ENCODE results near the gene EIF4EBP3. TPM values are rescaled to one million over a fixed set of nuclear protein-coding genes. Genes with fewer than 3 reads are reported as not detected.

Gene EIF4EBP3
- 9.2 and 15.0 TPM in 2 replicates for total RNA-seq

GRCh38 chr5:140547508-140548299 is at the start of gene EIF4EBP3:
Gene EIF4EBP3, plus strand, starts transcription at chr5:140547662. Its CDS starts 76 bp downstream, at chr5:140547738.
- Mint-ChIP-seq H3K27ac (peak within 1 kb of the TSS; percentile 84), H3K9me3 (no peaks in the 10 kb centered on the region), H3K4me3 (ENCODE audit: low read depth) (peak within 1 kb of the TSS; percentile 76), H3K4me1 (ENCODE audit: low read depth) (peaks cover 16% of the 10 kb centered on the region), H3K27me3 (ENCODE audit: low read depth) (no peaks in the 10 kb centered on the region), H3K36me3 (ENCODE audit: low read depth) (peaks cover 57% of the 10 kb centered on the region)
- intact Hi-C loops (cut with micrococcal nuclease): loop anchor here (1.0 kb wide), 2 partner anchors 10 to 92 kb away; partner anchors contain the start of genes SRA1 and TMCO6
- peak; percentile 82 for DNase-seq (ENCODE audit: low spot score)

- H3K4me3 Mint-ChIP-seq (ENCODE audit: low read depth): no peak overlapping the region
- intact Hi-C loops (cut with micrococcal nuclease): no loop called here
These were observed 49.6 kb upstream of the EIF4EBP3 start for GRCh38 chr5:140497897-140498296.

GRCh38 chr5:140498591-140498990 is 48.9 kb upstream of the EIF4EBP3 start:
- H3K36me3 Mint-ChIP-seq (ENCODE audit: low read depth): peaks cover 34% of the 10 kb centered on the region
- no peak overlapping the region for H3K27ac Mint-ChIP-seq
- H3K4me3 Mint-ChIP-seq (ENCODE audit: low read depth): no peak overlapping the region
- intact Hi-C loops (cut with micrococcal nuclease): no loop called here
- DNase-seq (ENCODE audit: low spot score): no peak
- peaks cover 7% of the 10 kb centered on the region for H3K4me1 Mint-ChIP-seq (ENCODE audit: low read depth)
- H3K9me3 Mint-ChIP-seq: no peaks in the 10 kb centered on the region
- H3K27me3 Mint-ChIP-seq (ENCODE audit: low read depth): no peaks in the 10 kb centered on the region

More at GRCh38 chr5:140497897-140498296, 49.6 kb upstream of the EIF4EBP3 start:
- no peak overlapping the region for H3K27ac Mint-ChIP-seq
- peaks cover 7% of the 10 kb centered on the region for H3K4me1 Mint-ChIP-seq (ENCODE audit: low read depth)
- no peak for DNase-seq (ENCODE audit: low spot score)
- no peaks in the 10 kb centered on the region for H3K27me3 Mint-ChIP-seq (ENCODE audit: low read depth)
- no peaks in the 10 kb centered on the region for H3K9me3 Mint-ChIP-seq
- peaks cover 39% of the 10 kb centered on the region for H3K36me3 Mint-ChIP-seq (ENCODE audit: low read depth)

- Mint-ChIP-seq H3K9me3 (no peaks in the 10 kb centered on the region), H3K27ac (no peak overlapping the region), H3K27me3 (ENCODE audit: low read depth) (no peaks in the 10 kb centered on the region), H3K36me3 (ENCODE audit: low read depth) (peaks cover 33% of the 10 kb centered on the region), H3K4me3 (ENCODE audit: low read depth) (no peak overlapping the region), H3K4me1 (ENCODE audit: low read depth) (peaks cover 1% of the 10 kb centered on the region)
- intact Hi-C loops (cut with micrococcal nuclease): no loop called here
- no peak for DNase-seq (ENCODE audit: low spot score)
These were observed 44.6 kb upstream of the EIF4EBP3 start for GRCh38 chr5:140502834-140503233.

- H3K27ac Mint-ChIP-seq: no peak overlapping the region
- no peak overlapping the region for H3K4me3 Mint-ChIP-seq (ENCODE audit: low read depth)
- intact Hi-C loops (cut with micrococcal nuclease): no loop called here
- H3K27me3 Mint-ChIP-seq (ENCODE audit: low read depth): no peaks in the 10 kb centered on the region
- no peaks in the 10 kb centered on the region for H3K9me3 Mint-ChIP-seq
- H3K4me1 Mint-ChIP-seq (ENCODE audit: low read depth): no peaks in the 10 kb centered on the region
- DNase-seq (ENCODE audit: low spot score): no peak
- H3K36me3 Mint-ChIP-seq (ENCODE audit: low read depth): peaks cover 71% of the 10 kb centered on the region
These were observed 37.6 kb upstream of the EIF4EBP3 start for GRCh38 chr5:140509898-140510297.

- H3K27me3 Mint-ChIP-seq (ENCODE audit: low read depth): no peaks in the 10 kb centered on the region
- intact Hi-C loops (cut with micrococcal nuclease): no loop called here
- no peaks in the 10 kb centered on the region for H3K9me3 Mint-ChIP-seq
- H3K4me3 Mint-ChIP-seq (ENCODE audit: low read depth): no peak overlapping the region
- H3K36me3 Mint-ChIP-seq (ENCODE audit: low read depth): peaks cover 64% of the 10 kb centered on the region
- DNase-seq (ENCODE audit: low spot score): no peak
- no peak overlapping the region for H3K27ac Mint-ChIP-seq
- H3K4me1 Mint-ChIP-seq (ENCODE audit: low read depth): no peaks in the 10 kb centered on the region
These were observed 34.3 kb upstream of the EIF4EBP3 start for GRCh38 chr5:140513124-140513523.

- Mint-ChIP-seq H3K4me3 (ENCODE audit: low read depth) (no peak overlapping the region), H3K36me3 (ENCODE audit: low read depth) (peaks cover 55% of the 10 kb centered on the region), H3K27ac (peak overlapping the region; percentile 11), H3K9me3 (peaks cover 4% of the 10 kb centered on the region), H3K4me1 (ENCODE audit: low read depth) (no peaks in the 10 kb centered on the region), H3K27me3 (ENCODE audit: low read depth) (no peaks in the 10 kb centered on the region)
- no peak for DNase-seq (ENCODE audit: low spot score)
- intact Hi-C loops (cut with micrococcal nuclease): no loop called here
These were observed 23.5 kb upstream of the EIF4EBP3 start for GRCh38 chr5:140524003-140524402.

GRCh38 chr5:140540227-140540626 is 7.2 kb upstream of the EIF4EBP3 start:
- DNase-seq (ENCODE audit: low spot score): no peak
- H3K4me3 Mint-ChIP-seq (ENCODE audit: low read depth): no peak overlapping the region
- no peaks in the 10 kb centered on the region for H3K4me1 Mint-ChIP-seq (ENCODE audit: low read depth)
- intact Hi-C loops (cut with micrococcal nuclease): no loop called here
- no peaks in the 10 kb centered on the region for H3K27me3 Mint-ChIP-seq (ENCODE audit: low read depth)
- H3K36me3 Mint-ChIP-seq (ENCODE audit: low read depth): peaks cover 76% of the 10 kb centered on the region
- H3K9me3 Mint-ChIP-seq: no peaks in the 10 kb centered on the region
- H3K27ac Mint-ChIP-seq: no peak overlapping the region

- Mint-ChIP-seq H3K4me1 (ENCODE audit: low read depth) (peaks cover 1% of the 10 kb centered on the region), H3K27ac (no peak overlapping the region), H3K27me3 (ENCODE audit: low read depth) (no peaks in the 10 kb centered on the region), H3K36me3 (ENCODE audit: low read depth) (peaks cover 59% of the 10 kb centered on the region), H3K9me3 (no peaks in the 10 kb centered on the region), H3K4me3 (ENCODE audit: low read depth) (no peak overlapping the region)
- intact Hi-C loops (cut with micrococcal nuclease): no loop called here
- no peak for DNase-seq (ENCODE audit: low spot score)
These were observed 4.5 kb upstream of the EIF4EBP3 start for GRCh38 chr5:140542972-140543371.

GRCh38 chr5:140544986-140545385 is 2.5 kb upstream of the EIF4EBP3 start:
- H3K9me3 Mint-ChIP-seq: no peaks in the 10 kb centered on the region
- DNase-seq (ENCODE audit: low spot score): no peak
- H3K4me3 Mint-ChIP-seq (ENCODE audit: low read depth): no peak overlapping the region
- peaks cover 10% of the 10 kb centered on the region for H3K4me1 Mint-ChIP-seq (ENCODE audit: low read depth)
- H3K36me3 Mint-ChIP-seq (ENCODE audit: low read depth): peaks cover 62% of the 10 kb centered on the region
- H3K27ac Mint-ChIP-seq: no peak overlapping the region
- intact Hi-C loops (cut with micrococcal nuclease): no loop called here
- no peaks in the 10 kb centered on the region for H3K27me3 Mint-ChIP-seq (ENCODE audit: low read depth)

GRCh38 chr5:140545606-140546005 is 1.9 kb upstream of the EIF4EBP3 start:
- intact Hi-C loops (cut with micrococcal nuclease): no loop called here
- Mint-ChIP-seq H3K36me3 (ENCODE audit: low read depth) (peaks cover 61% of the 10 kb centered on the region), H3K9me3 (no peaks in the 10 kb centered on the region), H3K4me1 (ENCODE audit: low read depth) (peaks cover 12% of the 10 kb centered on the region), H3K27ac (no peak overlapping the region), H3K4me3 (ENCODE audit: low read depth) (no peak overlapping the region), H3K27me3 (ENCODE audit: low read depth) (no peaks in the 10 kb centered on the region)
- DNase-seq (ENCODE audit: low spot score): no peak

GRCh38 chr5:140546851-140547507 is 483 bp upstream of the EIF4EBP3 start:
- peaks cover 16% of the 10 kb centered on the region for H3K4me1 Mint-ChIP-seq (ENCODE audit: low read depth)
- no peak for DNase-seq (ENCODE audit: low spot score)
- no peaks in the 10 kb centered on the region for H3K27me3 Mint-ChIP-seq (ENCODE audit: low read depth)
- H3K27ac Mint-ChIP-seq: peak overlapping the region; percentile 84
- H3K4me3 Mint-ChIP-seq (ENCODE audit: low read depth): no peak overlapping the region
- peaks cover 58% of the 10 kb centered on the region for H3K36me3 Mint-ChIP-seq (ENCODE audit: low read depth)
- intact Hi-C loops (cut with micrococcal nuclease): loop anchor here (1.0 kb wide), 2 partner anchors 10 to 92 kb away; partner anchors contain the start of genes SRA1 and TMCO6
- no peaks in the 10 kb centered on the region for H3K9me3 Mint-ChIP-seq

- peaks cover 59% of the 10 kb centered on the region for H3K36me3 Mint-ChIP-seq (ENCODE audit: low read depth)
- H3K9me3 Mint-ChIP-seq: no peaks in the 10 kb centered on the region
- H3K27ac Mint-ChIP-seq: peak overlapping the region; percentile 84
- no peak for DNase-seq (ENCODE audit: low spot score)
- peaks cover 22% of the 10 kb centered on the region for H3K4me1 Mint-ChIP-seq (ENCODE audit: low read depth)
- H3K27me3 Mint-ChIP-seq (ENCODE audit: low read depth): no peaks in the 10 kb centered on the region
- intact Hi-C loops (cut with micrococcal nuclease): no loop called here
- H3K4me3 Mint-ChIP-seq (ENCODE audit: low read depth): peak overlapping the region; percentile 76
These were observed 832 bp downstream of the EIF4EBP3 start for GRCh38 chr5:140548300-140548688.
